COR-L47 (cell line): Measurements from ENCODE around the gene GUCY1B1.
A peak's percentile ranks its signal among the peaks of the same experiment; 100 is the strongest.
"Not testable (repeated sequence)": the region's sequence is repeated elsewhere in the genome, so short reads cannot be mapped to it uniquely, and the experiment has no call there.

Experiments
- DNase-seq: peaks from one replicate; lab custom pipeline; 2025; lab: John Stamatoyannopoulos, UW

GUCY1B1 gene

GRCh38 chr4:155761916-155762315 is 3.1 kb downstream of the GUCY1B1 start:
- no peak for DNase-seq

GRCh38 chr4:155762334-155762733 is 3.5 kb downstream of the GUCY1B1 start:
- no peak for DNase-seq

- DNase-seq: no peak
Observed at GRCh38 chr4:155763551-155763950, 4.7 kb downstream of the GUCY1B1 start.

- no peak for DNase-seq
Observed at GRCh38 chr4:155765149-155765548, 6.3 kb downstream of the GUCY1B1 start.

GRCh38 chr4:155766622-155767021 is 7.8 kb downstream of the GUCY1B1 start:
- DNase-seq: no peak

- no peak for DNase-seq
Observed at GRCh38 chr4:155768370-155768769, 9.5 kb downstream of the GUCY1B1 start.

- no peak for DNase-seq
Observed at GRCh38 chr4:155769090-155769489, 10.3 kb downstream of the GUCY1B1 start.

GRCh38 chr4:155772459-155773195 is 13.8 kb downstream of the GUCY1B1 start:
- no peak for DNase-seq

- no peak for DNase-seq
Observed at GRCh38 chr4:155773196-155773800, 14.5 kb downstream of the GUCY1B1 start.

GRCh38 chr4:155774033-155774432 is 15.2 kb downstream of the GUCY1B1 start:
- no peak for DNase-seq

- no peak for DNase-seq
Observed at GRCh38 chr4:155777971-155778735, 19.3 kb downstream of the GUCY1B1 start.

GRCh38 chr4:155780775-155781174 is 22.0 kb downstream of the GUCY1B1 start:
- no peak for DNase-seq

GRCh38 chr4:155781249-155781831 is 22.5 kb downstream of the GUCY1B1 start:
- DNase-seq: no peak

GRCh38 chr4:155784637-155785036 is 25.8 kb downstream of the GUCY1B1 start:
- DNase-seq: no peak

GRCh38 chr4:155785828-155786227 is 27.0 kb downstream of the GUCY1B1 start:
- DNase-seq: no peak

GRCh38 chr4:155787113-155787710 is 28.4 kb downstream of the GUCY1B1 start:
- DNase-seq: peak; percentile 53

GRCh38 chr4:155789391-155789790 is 30.6 kb downstream of the GUCY1B1 start:
- DNase-seq: no peak

GRCh38 chr4:155789982-155790381 is 31.2 kb downstream of the GUCY1B1 start:
- no peak for DNase-seq

- DNase-seq: no peak
Observed at GRCh38 chr4:155794589-155795236, 35.9 kb downstream of the GUCY1B1 start.

- no peak for DNase-seq
Observed at GRCh38 chr4:155795991-155796390, 37.2 kb downstream of the GUCY1B1 start.

- not testable (repeated sequence) for DNase-seq
Observed at GRCh38 chr4:155797581-155797980, 38.8 kb downstream of the GUCY1B1 start.
